Left renal pelvis (tissue), 4 donors: ENCODE measurements around the gene CSGALNACT2. TPM values are rescaled to one million over a fixed set of nuclear protein-coding genes. Genes with fewer than 3 reads are reported as not detected.

Experiments used
- polyA plus RNA-seq, 4 donors: library from polyadenylated mRNA; unstranded; fragments of 120-200 nt; gene quantifications; one replicate each; pipeline ENCODE4 v1.2.1, GENCODE V29; 2013; ENCODE audit not compliant: insufficient read length in 4 of 4

The CSGALNACT2 gene
- polyA plus RNA-seq, 4 donors = 19.4 to 30.1 (median 22.0) TPM

Other genes starting within 250 kb of the CSGALNACT2 start
- gene RET, start 61.4 kb upstream of the CSGALNACT2 start, polyA plus RNA-seq = 10 to 100 TPM in 3 of 4 donors, 1 to 10 TPM in 1; 2.4 to 29.4 (median 22.5) TPM
- gene RASGEF1A, start 128.6 kb downstream of the CSGALNACT2 start, polyA plus RNA-seq = 1 to 10 TPM in 3 of 4 donors, under 1 TPM in 1; 0.19 to 2.3 (median 1.5) TPM
- gene FXYD4, start 233.2 kb downstream of the CSGALNACT2 start, polyA plus RNA-seq = 1 to 10 TPM in 1 of 4 donors, under 1 TPM in 2, not detected in 1; 0.23 to 1.5 (median 0.50) TPM